ENCODE results near the gene L3MBTL4.
"Not testable (repeated sequence)": the region's sequence is repeated elsewhere in the genome, so short reads cannot be mapped to it uniquely, and the experiment has no call there.

L3MBTL4 gene

DNA sequence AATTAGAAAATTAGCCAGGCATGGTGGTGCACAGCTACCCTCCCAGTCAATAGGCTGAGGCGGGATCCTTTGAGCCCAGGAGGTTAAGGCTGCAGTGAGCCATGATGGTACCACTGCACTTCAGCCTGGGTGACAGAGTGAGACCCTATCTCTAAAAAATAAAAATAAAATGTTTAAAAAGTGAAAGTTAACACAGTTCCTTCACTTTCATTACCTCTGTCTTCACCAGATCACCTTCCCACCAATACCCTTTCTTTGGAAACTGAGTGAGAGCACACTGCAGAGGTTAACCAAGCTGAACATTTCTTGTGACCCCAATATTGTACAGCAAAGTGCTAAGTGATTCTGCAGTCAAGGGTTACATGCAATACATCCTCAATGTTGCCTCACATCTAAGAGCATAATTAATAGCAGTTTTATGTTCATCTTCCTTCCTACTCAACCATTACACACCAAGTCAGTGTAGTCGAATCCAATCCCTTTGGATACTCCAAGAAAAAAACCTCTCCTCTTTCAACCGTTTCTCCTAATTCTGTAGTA is 1.7 kb downstream of the L3MBTL4 start:
- DNase-seq: no peak
- Mint-ChIP-seq H3K4me1 (peaks cover 9% of the 10 kb centered on the region), H3K4me3 (peak overlapping the region; percentile 82), H3K36me3 (ENCODE audit: low read depth) (no peaks in the 10 kb centered on the region), H3K9me3 (peaks cover 9% of the 10 kb centered on the region), H3K27me3 (ENCODE audit: low read depth, poor library complexity) (peaks cover 82% of the 10 kb centered on the region), H3K27ac (no peak overlapping the region)
- TF ChIP-seq, protein P1, sequence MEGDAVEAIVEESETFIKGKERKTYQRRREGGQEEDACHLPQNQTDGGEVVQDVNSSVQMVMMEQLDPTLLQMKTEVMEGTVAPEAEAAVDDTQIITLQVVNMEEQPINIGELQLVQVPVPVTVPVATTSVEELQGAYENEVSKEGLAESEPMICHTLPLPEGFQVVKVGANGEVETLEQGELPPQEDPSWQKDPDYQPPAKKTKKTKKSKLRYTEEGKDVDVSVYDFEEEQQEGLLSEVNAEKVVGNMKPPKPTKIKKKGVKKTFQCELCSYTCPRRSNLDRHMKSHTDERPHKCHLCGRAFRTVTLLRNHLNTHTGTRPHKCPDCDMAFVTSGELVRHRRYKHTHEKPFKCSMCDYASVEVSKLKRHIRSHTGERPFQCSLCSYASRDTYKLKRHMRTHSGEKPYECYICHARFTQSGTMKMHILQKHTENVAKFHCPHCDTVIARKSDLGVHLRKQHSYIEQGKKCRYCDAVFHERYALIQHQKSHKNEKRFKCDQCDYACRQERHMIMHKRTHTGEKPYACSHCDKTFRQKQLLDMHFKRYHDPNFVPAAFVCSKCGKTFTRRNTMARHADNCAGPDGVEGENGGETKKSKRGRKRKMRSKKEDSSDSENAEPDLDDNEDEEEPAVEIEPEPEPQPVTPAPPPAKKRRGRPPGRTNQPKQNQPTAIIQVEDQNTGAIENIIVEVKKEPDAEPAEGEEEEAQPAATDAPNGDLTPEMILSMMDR (IDR thresholded peaks at IDR 0.05): no peak

DNA sequence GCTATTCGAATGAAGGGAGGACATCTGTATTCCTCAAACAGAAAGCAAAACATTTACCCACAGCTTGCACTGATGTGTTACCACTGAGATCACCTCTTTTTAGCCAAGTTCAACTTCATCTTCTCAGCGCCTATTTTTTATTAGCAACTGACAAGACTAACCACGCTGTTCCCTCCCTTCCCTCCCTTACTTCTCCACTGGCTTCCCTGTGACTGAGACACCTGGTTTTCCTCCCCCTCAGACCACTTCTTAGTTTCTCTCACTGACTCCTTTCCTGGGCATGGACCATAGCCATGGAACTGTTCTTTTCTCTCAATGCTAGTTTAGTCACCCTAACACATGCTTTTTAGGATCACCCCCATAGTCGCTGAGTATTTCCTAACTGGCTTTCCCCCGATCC is 3.3 kb downstream of the L3MBTL4 start:
- no peak for DNase-seq
- Mint-ChIP-seq H3K4me1 (peaks cover 17% of the 10 kb centered on the region), H3K27me3 (ENCODE audit: low read depth, poor library complexity) (peaks cover 71% of the 10 kb centered on the region), H3K4me3 (no peak overlapping the region), H3K9me3 (peaks cover 9% of the 10 kb centered on the region), H3K27ac (no peak overlapping the region), H3K36me3 (ENCODE audit: low read depth) (no peaks in the 10 kb centered on the region)
- TF ChIP-seq, protein P1 (IDR thresholded peaks at IDR 0.05): no peak

DNA sequence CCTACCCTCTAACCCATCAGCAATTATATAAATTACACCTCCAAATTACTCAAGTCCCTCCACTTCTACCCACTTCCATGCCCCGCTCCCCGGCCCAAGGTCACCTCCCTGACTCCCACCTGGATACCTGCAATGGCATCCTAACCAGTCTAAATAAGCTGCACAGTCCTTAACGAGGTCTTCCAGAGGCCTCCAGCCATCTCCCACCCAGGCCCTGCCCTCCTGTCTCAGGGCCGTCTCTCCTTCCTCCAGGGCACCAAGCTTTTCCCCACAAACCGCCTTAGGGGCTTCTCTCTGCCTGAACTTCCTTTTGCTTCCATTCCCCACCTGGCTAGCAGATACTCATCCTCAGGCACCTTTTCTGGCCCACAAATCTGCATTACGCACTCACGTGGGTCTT is 4.8 kb downstream of the L3MBTL4 start:
- no peak for DNase-seq
- H3K4me1 Mint-ChIP-seq: peaks cover 20% of the 10 kb centered on the region
- H3K4me3 Mint-ChIP-seq: no peak overlapping the region
- no peaks in the 10 kb centered on the region for H3K9me3 Mint-ChIP-seq
- H3K27me3 Mint-ChIP-seq (ENCODE audit: low read depth, poor library complexity): peaks cover 57% of the 10 kb centered on the region
- no peak overlapping the region for H3K27ac Mint-ChIP-seq
- H3K36me3 Mint-ChIP-seq (ENCODE audit: low read depth): no peaks in the 10 kb centered on the region
- TF ChIP-seq, protein P1 (IDR thresholded peaks at IDR 0.05): no peak

DNA sequence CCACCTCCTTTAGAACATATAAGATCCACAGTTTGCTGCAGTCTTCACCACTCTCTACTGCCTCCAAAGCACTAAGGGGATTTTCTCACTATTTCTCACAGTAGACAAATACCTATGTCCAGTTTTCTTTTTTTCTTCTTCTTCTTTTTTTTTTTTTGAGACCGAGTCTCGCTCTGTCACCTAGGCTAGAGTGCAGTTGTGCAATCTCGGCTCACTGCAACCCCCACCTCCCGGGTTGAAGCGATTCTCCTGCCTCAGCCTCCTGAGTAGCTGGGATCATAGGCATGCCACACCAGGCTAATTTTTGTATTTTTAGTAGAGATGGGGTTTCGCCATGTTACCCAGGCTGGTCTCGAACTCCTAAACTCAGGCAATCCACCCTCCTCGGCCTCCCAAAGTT is 6.2 kb downstream of the L3MBTL4 start:
- H3K4me1 Mint-ChIP-seq: peaks cover 17% of the 10 kb centered on the region
- H3K4me3 Mint-ChIP-seq; H3K27ac Mint-ChIP-seq; H3K9me3 Mint-ChIP-seq; H3K36me3 Mint-ChIP-seq (ENCODE audit: low read depth); DNase-seq: not testable (repeated sequence)
- H3K27me3 Mint-ChIP-seq (ENCODE audit: low read depth, poor library complexity): peaks cover 48% of the 10 kb centered on the region

DNA sequence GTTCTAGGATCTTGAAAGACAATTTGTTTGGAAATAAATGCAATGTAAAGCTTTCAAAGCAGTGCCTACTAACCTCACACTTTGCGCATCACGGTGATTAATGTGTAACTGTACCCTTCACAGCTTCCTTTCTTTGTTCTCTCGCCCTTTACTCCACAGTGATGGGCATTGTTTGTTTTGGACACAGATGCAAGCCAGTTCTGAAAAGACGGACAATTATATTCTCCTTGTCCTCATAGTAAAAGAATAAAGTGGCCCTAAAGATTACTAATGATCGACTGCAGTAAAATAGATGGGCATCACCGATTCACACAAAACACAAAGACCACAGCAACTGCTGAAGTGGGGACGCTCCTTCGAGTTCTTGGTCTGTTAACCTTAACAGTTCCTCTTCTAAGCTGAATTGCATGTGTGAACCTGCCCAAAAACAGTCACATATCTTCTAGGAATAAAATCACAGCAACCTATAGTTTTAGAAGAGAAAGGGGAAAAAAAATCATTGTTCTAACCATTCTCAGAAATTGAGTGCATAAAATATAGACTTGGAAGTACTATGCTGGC is 7.7 kb downstream of the L3MBTL4 start:
- DNase-seq: no peak
- Mint-ChIP-seq H3K4me1 (peaks cover 16% of the 10 kb centered on the region), H3K9me3 (no peaks in the 10 kb centered on the region), H3K27me3 (ENCODE audit: low read depth, poor library complexity) (peaks cover 32% of the 10 kb centered on the region), H3K36me3 (ENCODE audit: low read depth) (no peaks in the 10 kb centered on the region), H3K4me3 (no peak overlapping the region), H3K27ac (no peak overlapping the region)
- TF ChIP-seq, protein P1 (IDR thresholded peaks at IDR 0.05): no peak

DNA sequence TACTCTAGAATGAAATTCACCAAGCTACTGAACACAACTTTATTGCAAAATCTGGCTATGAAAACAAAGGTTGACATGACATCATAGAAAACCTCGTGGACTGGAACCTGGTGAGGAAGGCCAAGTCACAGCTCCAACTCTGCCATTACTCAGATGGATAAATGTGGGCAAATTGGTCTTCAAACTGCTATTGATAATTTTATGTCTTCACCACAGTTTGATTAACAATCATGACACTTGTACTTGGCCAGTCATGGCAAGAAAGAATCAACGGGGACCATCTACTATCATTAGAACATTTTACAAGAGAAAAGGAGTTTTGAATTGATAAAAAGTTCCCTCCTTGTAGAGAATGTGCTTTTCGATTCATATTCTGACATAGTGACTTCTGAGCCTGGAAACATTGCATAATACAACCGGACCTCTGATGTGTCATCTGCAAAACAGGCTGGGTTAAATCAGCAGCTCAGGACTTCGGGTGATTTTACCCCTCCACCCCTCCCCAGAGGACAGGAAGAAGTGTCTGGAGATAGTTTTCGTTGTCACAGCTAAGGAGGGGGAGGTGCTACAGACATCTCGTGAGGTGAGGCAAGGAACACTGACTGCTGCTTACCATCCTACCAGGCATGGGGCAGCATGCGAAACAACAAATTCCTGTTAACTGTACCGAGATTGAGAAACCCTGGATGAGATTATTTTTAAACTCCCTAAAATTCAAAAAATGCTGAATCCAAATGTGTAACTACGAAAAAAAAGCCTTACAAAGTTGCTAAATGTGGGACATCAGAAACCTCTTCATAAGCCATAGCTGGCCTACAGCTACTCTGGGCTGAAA is 8.4 kb downstream of the L3MBTL4 start:
- TF ChIP-seq, protein P1 (IDR thresholded peaks at IDR 0.05): no peak
- H3K36me3 Mint-ChIP-seq (ENCODE audit: low read depth): no peaks in the 10 kb centered on the region
- H3K27ac Mint-ChIP-seq: no peak overlapping the region
- no peaks in the 10 kb centered on the region for H3K9me3 Mint-ChIP-seq
- no peak overlapping the region for H3K4me3 Mint-ChIP-seq
- H3K4me1 Mint-ChIP-seq: peaks cover 16% of the 10 kb centered on the region
- H3K27me3 Mint-ChIP-seq (ENCODE audit: low read depth, poor library complexity): peaks cover 25% of the 10 kb centered on the region
- DNase-seq: no peak
